Nephron progenitor cell (in vitro differentiated cells): Measurements from ENCODE around the gene CACNA2D1.

Experiments
- DNase-seq: peaks from one replicate; pipeline ENCODE4 v3.0.0; 2021
- H3K27ac Mint-ChIP-seq: 2 replicates; pipeline ENCODE4 v1.8.0; 2021; ENCODE audit warnings: mild to moderate bottlenecking, moderate library complexity, mixed read lengths
- H3K27me3 Mint-ChIP-seq: 2 replicates; pipeline ENCODE4 v1.8.0; 2021; ENCODE audit warnings: mild to moderate bottlenecking, low read depth, mixed read lengths; ENCODE audit not compliant: poor library complexity
- H3K36me3 Mint-ChIP-seq: 2 replicates; pipeline ENCODE4 v1.8.0; 2021; ENCODE audit warnings: low read depth, mixed read lengths
- H3K4me1 Mint-ChIP-seq: 2 replicates; pipeline ENCODE4 v1.8.0; 2021; ENCODE audit warnings: mixed read lengths
- H3K4me3 Mint-ChIP-seq: 2 replicates; pipeline ENCODE4 v1.8.0; 2021; ENCODE audit warnings: mild to moderate bottlenecking, moderate library complexity, mixed read lengths
- H3K9me3 Mint-ChIP-seq: 2 replicates; pipeline ENCODE4 v1.8.0; 2021; ENCODE audit warnings: mild to moderate bottlenecking, moderate library complexity, mixed read lengths
- TF ChIP-seq, protein P1 (sequence below): fragments of 200-600 bp; sonication (generic); IDR thresholded peaks from 2 replicates; pipeline ENCODE4 v1.5.0; 2021; ENCODE audit warnings: antibody characterized with exemption

CACNA2D1 gene

DNA sequence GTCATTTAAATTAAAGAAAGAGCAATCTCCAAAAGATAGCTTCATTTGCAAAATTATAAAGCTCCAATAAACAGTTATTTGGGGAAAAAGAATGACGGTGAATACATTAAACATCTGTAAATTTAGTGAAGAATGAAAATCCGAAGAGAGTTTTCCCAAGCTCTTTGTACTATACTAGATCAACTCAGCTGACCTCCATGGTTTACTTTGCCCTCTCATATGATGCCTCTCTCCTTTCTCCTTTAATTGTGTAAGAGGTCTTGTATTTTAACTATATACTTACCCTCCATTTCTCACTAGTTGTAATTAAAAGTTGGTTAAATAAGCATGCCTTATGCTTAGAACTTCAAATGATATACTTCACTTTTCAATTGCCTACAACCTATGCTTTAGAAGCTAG, 125.8 kb downstream of the CACNA2D1 start:
- TF ChIP-seq, protein P1, sequence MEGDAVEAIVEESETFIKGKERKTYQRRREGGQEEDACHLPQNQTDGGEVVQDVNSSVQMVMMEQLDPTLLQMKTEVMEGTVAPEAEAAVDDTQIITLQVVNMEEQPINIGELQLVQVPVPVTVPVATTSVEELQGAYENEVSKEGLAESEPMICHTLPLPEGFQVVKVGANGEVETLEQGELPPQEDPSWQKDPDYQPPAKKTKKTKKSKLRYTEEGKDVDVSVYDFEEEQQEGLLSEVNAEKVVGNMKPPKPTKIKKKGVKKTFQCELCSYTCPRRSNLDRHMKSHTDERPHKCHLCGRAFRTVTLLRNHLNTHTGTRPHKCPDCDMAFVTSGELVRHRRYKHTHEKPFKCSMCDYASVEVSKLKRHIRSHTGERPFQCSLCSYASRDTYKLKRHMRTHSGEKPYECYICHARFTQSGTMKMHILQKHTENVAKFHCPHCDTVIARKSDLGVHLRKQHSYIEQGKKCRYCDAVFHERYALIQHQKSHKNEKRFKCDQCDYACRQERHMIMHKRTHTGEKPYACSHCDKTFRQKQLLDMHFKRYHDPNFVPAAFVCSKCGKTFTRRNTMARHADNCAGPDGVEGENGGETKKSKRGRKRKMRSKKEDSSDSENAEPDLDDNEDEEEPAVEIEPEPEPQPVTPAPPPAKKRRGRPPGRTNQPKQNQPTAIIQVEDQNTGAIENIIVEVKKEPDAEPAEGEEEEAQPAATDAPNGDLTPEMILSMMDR, result no peak
- no peak for DNase-seq
- Mint-ChIP-seq H3K4me1 (peaks cover 25% of the 10 kb centered on the region), H3K27me3 (no peaks in the 10 kb centered on the region), H3K36me3 (peaks cover 11% of the 10 kb centered on the region), H3K9me3 (peaks cover 4% of the 10 kb centered on the region), H3K4me3 (no peak overlapping the region), H3K27ac (peak overlapping the region; percentile 96)

DNA sequence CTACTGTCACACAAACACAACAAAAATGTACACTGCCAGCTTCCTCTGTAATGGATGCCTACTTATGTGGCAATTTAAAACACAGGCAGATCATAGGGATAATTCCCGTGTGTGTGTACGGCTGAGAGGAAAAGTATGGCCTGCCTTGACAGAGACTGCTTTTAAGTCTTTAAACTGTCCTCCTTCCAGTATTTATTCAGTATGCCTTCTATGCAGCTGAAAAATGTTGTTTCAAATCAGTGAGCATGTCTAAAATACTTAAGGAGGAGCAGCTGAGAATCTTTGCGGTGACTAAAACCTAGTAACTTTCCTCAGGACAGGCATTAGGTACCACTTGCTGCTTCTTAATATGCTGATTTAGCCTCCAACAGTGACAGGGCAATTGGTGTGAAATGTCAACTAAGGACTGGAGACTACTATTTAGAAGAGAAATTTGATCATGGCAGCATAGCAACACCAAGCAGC, 126.3 kb downstream of the CACNA2D1 start:
- no peak for DNase-seq
- Mint-ChIP-seq H3K36me3 (peaks cover 9% of the 10 kb centered on the region), H3K27ac (peak overlapping the region; percentile 96), H3K9me3 (peaks cover 4% of the 10 kb centered on the region), H3K4me1 (peaks cover 25% of the 10 kb centered on the region), H3K27me3 (no peaks in the 10 kb centered on the region), H3K4me3 (no peak overlapping the region)
- TF ChIP-seq, protein P1, result no peak

DNA sequence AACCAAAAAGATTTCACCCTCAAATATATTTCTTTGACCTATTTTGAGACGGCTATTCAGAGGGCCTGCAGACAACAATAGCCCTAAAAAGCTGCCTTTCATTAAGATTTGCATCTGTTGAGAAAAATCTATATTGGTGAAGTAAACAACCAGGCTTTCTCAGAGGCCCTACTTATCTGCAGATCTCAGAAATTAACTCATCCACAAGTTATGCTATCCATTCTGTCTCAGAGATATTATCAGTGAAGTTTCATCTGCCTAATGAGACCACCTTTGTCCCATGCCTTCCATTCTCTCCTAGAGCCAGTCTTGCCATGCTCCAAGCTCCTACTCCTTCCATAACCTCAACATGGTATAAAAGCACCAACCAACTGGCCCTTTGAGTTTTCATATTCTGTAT, 130.3 kb downstream of the CACNA2D1 start:
- Mint-ChIP-seq H3K4me1 (peaks cover 11% of the 10 kb centered on the region), H3K9me3 (peaks cover 3% of the 10 kb centered on the region), H3K4me3 (no peak overlapping the region), H3K27ac (no peak overlapping the region), H3K36me3 (peaks cover 9% of the 10 kb centered on the region), H3K27me3 (no peaks in the 10 kb centered on the region)
- TF ChIP-seq, protein P1, result no peak
- DNase-seq, result no peak

DNA sequence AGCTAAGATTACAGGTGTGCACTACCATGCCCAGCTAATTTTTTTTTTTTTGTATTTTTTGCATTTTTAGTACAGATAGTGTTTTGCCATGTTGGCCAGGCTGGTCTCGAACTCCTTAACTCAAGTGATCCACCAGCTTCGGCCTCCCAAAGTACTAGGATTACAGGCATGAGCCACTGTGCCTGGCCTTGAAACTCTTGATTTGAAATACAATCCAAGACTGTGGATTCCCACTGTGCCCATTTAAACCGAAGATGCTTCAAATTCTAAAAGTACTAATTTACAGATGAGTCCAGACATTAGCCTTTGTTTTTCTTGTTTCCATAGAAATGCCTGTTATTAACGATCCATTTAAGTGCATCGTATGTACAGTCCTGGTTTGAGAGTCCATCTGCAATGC, 130.9 kb downstream of the CACNA2D1 start:
- H3K36me3 Mint-ChIP-seq, result peaks cover 15% of the 10 kb centered on the region
- no peak overlapping the region for H3K27ac Mint-ChIP-seq
- H3K4me1 Mint-ChIP-seq, result peaks cover 7% of the 10 kb centered on the region
- no peaks in the 10 kb centered on the region for H3K27me3 Mint-ChIP-seq
- no peak overlapping the region for H3K4me3 Mint-ChIP-seq
- TF ChIP-seq, protein P1, result no peak
- no peak for DNase-seq
- peaks cover 3% of the 10 kb centered on the region for H3K9me3 Mint-ChIP-seq

DNA sequence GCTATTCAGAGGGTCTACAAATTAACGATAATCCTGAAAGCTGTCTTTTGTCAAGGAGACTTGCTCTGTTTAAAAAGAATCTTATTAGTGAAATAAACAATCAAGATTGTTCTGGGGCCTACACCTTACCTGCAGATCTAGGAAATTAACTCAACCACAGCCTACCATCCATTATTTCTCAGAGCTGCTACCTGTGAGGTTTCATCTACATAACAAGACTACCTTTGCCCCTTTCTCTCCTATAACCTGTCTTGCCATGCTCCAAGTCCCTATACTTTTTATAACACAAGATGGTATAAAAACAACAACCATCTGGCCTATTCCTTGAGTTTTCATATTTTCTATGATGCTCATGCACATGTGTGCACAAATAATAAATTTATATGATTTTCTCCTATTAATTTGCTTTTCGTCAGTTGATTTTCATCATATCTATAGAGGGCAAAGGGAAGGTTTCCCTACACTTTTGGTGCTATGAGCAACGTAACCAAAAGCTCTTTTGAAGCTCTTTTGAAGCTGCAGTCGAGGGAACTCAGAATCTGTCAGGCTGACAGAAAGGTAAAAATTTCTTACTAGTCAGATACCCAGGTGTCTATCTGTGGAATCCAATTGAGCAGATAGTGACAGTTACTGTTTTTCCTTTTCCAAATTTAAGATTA, 138.1 kb downstream of the CACNA2D1 start:
- DNase-seq, result no peak
- H3K36me3 Mint-ChIP-seq, result peaks cover 13% of the 10 kb centered on the region
- no peaks in the 10 kb centered on the region for H3K4me1 Mint-ChIP-seq
- H3K4me3 Mint-ChIP-seq, result no peak overlapping the region
- no peak overlapping the region for H3K27ac Mint-ChIP-seq
- H3K9me3 Mint-ChIP-seq, result peaks cover 7% of the 10 kb centered on the region
- H3K27me3 Mint-ChIP-seq, result no peaks in the 10 kb centered on the region
- TF ChIP-seq, protein P1, result no peak

DNA sequence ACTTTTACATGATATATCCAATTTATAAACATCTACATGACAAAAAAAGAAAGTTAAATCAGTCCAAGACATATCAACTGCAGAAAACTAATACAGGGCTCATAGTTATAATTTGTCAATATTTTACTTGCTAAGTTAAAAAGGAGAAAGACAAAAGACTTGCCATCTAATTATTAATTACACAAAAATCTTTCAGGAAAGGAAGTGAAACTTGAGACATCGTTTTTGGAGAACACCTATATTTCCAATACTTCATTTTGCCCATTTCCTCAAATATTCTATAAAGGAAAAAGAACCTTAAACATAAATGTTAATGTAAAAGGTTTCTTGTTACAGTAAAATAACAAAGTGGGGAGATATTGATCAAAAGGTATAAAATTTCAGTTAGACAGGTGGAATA, 148.7 kb downstream of the CACNA2D1 start:
- no peak for DNase-seq
- H3K27me3 Mint-ChIP-seq, result no peaks in the 10 kb centered on the region
- peaks cover 22% of the 10 kb centered on the region for H3K9me3 Mint-ChIP-seq
- TF ChIP-seq, protein P1, result no peak
- peaks cover 18% of the 10 kb centered on the region for H3K36me3 Mint-ChIP-seq
- no peaks in the 10 kb centered on the region for H3K4me1 Mint-ChIP-seq
- no peak overlapping the region for H3K27ac Mint-ChIP-seq
- H3K4me3 Mint-ChIP-seq, result no peak overlapping the region
